Fibroblast of the aortic adventitia (primary cell): Measurements from ENCODE around the gene PEX10. TPM values are rescaled to one million over a fixed set of nuclear protein-coding genes. Genes with fewer than 3 reads are reported as not detected.

ENCODE experiments used
- DNase-seq: peaks from one replicate; pipeline ENCODE4 v3.0.0-alpha.2; 2010; ENCODE audit warnings: low read depth
- H3K4me3 ChIP-seq: 2 replicates; pipeline ENCODE4 v1.5.1; 2011; ENCODE audit warnings: low read depth, mild to moderate bottlenecking, control low read depth, low read length, moderate library complexity
- total RNA-seq: library from RNA; depleted of rRNA; stranded (reverse); fragments of >200 nt; gene quantifications from 2 replicates; pipeline ENCODE4 v1.2.3, GENCODE V29; 2012; ENCODE audit warnings: low replicate concordance
- TF ChIP-seq, protein P1 (sequence below): IDR thresholded peaks from 2 replicates; pipeline ENCODE4 v1.5.1; 2011; ENCODE audit warnings: mild to moderate bottlenecking, low read length, control low read depth, inconsistent platforms; ENCODE audit not compliant: insufficient read depth

PEX10 gene
- total RNA-seq, 1 donor, result 24.9 TPM

DNA sequence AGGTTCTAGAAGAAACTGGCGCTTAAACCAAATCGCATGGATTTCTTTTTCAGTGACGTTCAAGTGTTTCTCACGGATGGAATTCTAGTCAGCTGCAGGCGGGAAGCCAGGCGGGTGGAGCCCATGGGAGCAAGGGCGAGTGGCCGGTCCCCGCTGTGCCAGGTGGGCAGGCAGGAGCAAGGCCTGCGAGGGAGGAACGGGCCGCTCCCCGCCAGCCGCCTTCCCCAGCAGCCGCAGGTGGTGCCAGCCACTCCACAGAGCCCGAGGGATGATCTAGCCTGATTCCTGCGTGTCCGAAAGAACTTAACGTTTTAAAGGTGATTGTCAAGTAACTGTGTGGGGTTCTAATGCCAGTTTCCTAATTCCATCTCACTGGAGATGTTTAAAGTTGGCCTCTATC is 9.1 kb downstream of the PEX10 start:
- DNase-seq, result no peak
- TF ChIP-seq, protein P1, sequence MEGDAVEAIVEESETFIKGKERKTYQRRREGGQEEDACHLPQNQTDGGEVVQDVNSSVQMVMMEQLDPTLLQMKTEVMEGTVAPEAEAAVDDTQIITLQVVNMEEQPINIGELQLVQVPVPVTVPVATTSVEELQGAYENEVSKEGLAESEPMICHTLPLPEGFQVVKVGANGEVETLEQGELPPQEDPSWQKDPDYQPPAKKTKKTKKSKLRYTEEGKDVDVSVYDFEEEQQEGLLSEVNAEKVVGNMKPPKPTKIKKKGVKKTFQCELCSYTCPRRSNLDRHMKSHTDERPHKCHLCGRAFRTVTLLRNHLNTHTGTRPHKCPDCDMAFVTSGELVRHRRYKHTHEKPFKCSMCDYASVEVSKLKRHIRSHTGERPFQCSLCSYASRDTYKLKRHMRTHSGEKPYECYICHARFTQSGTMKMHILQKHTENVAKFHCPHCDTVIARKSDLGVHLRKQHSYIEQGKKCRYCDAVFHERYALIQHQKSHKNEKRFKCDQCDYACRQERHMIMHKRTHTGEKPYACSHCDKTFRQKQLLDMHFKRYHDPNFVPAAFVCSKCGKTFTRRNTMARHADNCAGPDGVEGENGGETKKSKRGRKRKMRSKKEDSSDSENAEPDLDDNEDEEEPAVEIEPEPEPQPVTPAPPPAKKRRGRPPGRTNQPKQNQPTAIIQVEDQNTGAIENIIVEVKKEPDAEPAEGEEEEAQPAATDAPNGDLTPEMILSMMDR, result no peak
- H3K4me3 ChIP-seq, result no peak overlapping the region

DNA sequence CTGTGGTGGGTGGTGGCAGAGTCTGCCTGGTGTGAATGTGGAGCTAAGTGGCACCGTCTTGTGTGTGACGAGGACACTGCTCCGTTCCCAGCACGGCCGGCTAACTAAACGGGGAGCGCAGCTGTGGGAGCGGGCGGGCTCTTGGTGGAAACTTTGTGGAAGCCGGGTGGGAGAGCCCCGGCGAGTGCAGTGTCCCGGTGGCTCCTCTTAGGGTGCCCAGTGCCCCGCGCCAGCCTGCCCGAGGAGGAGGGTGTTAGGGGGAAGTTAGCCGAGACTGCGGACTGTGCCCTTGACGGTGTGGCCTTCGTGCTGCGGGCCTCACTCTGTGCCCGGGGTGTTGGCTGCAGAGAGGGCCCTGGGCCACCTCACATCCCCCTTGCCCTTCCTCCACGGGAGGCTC is 9.9 kb downstream of the PEX10 start:
- TF ChIP-seq, protein P1, result no peak
- no peak overlapping the region for H3K4me3 ChIP-seq
- no peak for DNase-seq

DNA sequence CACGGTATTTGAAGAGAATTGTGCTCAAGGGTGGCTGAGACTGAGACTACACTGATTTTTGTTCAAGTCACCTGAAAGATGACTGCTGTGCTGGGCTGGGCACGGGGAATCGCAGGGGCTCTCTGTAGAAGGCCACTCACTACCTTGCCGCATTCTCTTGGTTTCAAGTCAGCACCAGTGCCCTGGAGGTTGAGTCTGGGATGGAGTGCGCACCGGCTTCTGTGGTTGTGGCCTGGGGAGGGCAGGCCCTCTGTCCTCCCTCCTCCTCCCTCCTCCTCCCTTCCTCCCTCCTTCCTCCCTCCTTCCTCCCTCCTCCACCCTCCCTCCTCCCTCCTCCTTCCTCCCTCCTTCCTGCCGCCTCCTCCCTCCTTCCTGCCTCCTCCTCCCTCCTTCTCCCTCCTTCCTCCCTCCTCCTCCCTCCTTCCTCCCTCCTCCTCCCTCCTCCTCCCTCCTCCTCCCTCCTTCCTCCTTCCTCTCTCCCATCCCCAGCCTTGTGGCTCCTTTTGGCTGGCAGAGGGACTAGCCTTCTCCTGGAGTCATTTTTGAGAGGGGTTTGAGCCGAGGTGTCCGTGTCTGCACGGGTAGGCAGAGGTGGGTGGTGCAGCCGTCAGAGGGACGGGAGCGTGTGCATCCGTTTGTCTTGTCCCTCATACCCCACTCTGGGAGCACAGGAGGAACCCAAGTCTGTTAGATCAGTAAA is 11.3 kb downstream of the PEX10 start:
- H3K4me3 ChIP-seq, result no peak overlapping the region
- no peak for DNase-seq
- TF ChIP-seq, protein P1, result no peak

DNA sequence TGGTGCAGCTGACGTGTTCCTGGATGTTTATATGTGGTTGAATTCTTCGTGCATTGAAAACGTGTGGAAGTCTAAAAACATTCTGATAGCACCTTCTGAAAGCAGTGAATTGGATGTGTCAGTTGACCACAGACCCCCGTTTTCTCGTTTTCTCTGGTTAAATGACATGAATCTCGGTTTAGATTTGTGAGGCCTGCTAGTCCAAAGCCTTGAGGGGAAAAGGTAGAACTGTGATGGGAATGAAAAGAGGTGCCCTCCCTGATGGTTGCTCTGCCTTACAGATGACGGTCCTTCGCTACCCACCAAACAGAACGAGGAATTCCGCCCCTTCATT is 11.8 kb downstream of the PEX10 start:
- TF ChIP-seq, protein P1, result no peak
- no peak overlapping the region for H3K4me3 ChIP-seq
- no peak for DNase-seq

DNA sequence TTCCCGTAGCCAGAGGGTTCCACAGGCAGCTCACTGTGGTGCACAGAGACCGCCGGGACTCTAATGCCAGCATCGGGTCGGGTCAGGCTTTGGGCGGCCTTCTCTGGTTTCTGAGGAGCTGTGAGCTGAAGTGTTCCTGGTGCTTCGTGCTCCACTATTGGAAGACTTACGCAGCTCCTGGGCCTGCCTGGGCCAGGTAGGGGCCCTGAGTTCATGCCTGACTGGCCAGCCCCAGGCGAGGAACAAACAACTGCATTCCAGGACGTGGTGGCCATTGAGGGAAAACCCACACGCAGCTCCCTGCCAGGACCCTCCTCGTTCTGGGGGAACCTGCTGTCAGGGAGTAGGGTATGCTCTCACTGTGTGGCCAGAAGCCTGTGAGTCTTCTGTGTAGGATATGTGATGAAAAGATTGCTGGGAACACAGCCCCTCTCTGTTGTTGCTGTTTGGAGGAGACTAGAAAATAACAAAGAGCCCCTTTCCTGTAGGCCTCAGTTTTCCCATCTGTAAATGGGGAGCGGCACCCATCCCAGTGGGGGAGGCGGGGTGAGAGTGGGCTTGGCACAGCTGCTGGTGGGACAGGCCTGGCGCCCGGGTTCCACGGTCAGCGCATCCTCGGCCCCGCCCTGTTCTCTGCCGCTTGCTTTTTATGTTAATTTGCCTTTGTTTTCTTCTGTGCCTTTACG is 12.3 kb downstream of the PEX10 start:
- no peak overlapping the region for H3K4me3 ChIP-seq
- no peak for DNase-seq
- TF ChIP-seq, protein P1, result no peak

DNA sequence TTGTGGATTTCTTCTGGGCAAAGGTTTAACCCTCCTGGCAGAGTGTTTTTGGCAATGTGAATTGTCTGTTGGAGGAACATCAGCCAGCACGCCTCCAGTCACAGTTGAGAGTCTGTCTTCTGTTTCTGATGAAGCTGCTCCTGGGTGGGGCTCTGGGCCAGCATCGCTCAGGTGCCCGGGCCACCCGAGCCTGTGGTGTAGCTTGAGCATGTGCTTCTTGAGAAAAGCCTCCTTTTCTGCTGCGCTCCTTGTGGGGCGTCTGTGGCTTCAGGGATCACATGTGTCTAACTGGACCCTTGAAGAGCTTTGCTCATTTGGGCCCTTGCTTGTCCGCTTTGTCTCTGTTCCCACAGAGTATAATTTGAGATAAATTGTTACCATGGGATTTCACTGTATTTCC is 13.5 kb downstream of the PEX10 start:
- H3K4me3 ChIP-seq, result no peak overlapping the region
- DNase-seq, result no peak
- TF ChIP-seq, protein P1, result no peak
